Body of pancreas (tissue), 4 donors: ENCODE results near the gene WHRN. TPM values are rescaled to one million over a fixed set of nuclear protein-coding genes. Genes with fewer than 3 reads are reported as not detected.

Experiments
- ATAC-seq: fragments of 150-250 bp; one replicate; pipeline ENCODE4 v1.9.1; 2016
- DNase-seq, 4 donors: peaks; one replicate each; pipeline ENCODE4 v3.0.0-alpha.2; 2019
- H3K27ac ChIP-seq, 4 donors: fragments of 200-600 bp; sonication (generic); 1 replicate in 3 of 4; 2 replicates in 1 of 4; pipeline versions ENCODE4 v1.5.1 to v1.6.1; 2016 to 2019; ENCODE audit warnings: mild to moderate bottlenecking in 1 of 4, mixed read lengths in 1 of 4, moderate library complexity in 1 of 4
- H3K27me3 ChIP-seq, 2 donors: fragments of 200-600 bp; sonication (generic); one replicate each; pipeline ENCODE4 v1.6.0; 2016; ENCODE audit warnings: mild to moderate bottlenecking in 1 of 2
- H3K36me3 ChIP-seq, 2 donors: fragments of 200-600 bp; sonication (generic); replicated peaks in 1 of 2; 2 replicates each; pipeline ENCODE4 v1.5.1; 2016; ENCODE audit warnings: low read depth in 2 of 2; ENCODE audit not compliant: insufficient read depth in 1 of 2
- H3K4me1 ChIP-seq: fragments of 200-600 bp; sonication (generic); one replicate; pipeline ENCODE4 v1.6.0; 2016
- H3K4me3 ChIP-seq, 2 donors: fragments of 200-600 bp; sonication (generic); 1 replicate in 1 of 2; 2 replicates in 1 of 2; pipeline ENCODE4 v1.5.1; 2016 to 2019
- H3K9me3 ChIP-seq, 3 donors: fragments of 200-600 bp; sonication (generic); 1 replicate in 2 of 3; 2 replicates in 1 of 3; pipeline ENCODE4 v1.5.1; 2016
- CTCF ChIP-seq, 7 experiments: fragments of 450-650 bp in 4 of 7; fragments of 200-600 bp in 3 of 7; sonication (generic) in 3 of 7; IDR thresholded peaks; one replicate each; pipeline ENCODE4 v1.5.1; 2016 to 2019; ENCODE audit warnings: antibody characterized with exemption in 7 of 7
- POLR2A ChIP-seq, 3 donors: fragments of 450-650 bp; IDR thresholded peaks; one replicate each; pipeline ENCODE4 v1.6.1; 2016; ENCODE audit warnings: antibody characterized with exemption in 3 of 3, mild to moderate bottlenecking in 2 of 3
- WGBS, 2 donors: methylation state at CpG; one replicate each; pipeline ENCODE4 v1.1.5; 2017; 5-methylcytosine and 5-hydroxymethylcytosine counted together
- intact Hi-C: fragments of 100-400 bp; cut with DNase I; formaldehyde crosslinking; loops from one replicate; pipeline ENCODE4 v1.15.1; 2023
- total RNA-seq, 2 donors: library from RNA; depleted of rRNA; stranded (reverse); fragments of >200 nt; gene quantifications; one replicate each; pipeline ENCODE4 v1.1.0, GENCODE V29; 2016

WHRN gene
- total RNA-seq, 2 donors from 2014 or later = 13.5 to 15.6 TPM

GRCh38 chr9:114516913-114517312 lies 11.6 kb upstream of the WHRN start:
- no peaks in the 10 kb centered on the region for H3K9me3 ChIP-seq
- H3K27me3 ChIP-seq = no peaks in the 10 kb centered on the region
- intact Hi-C loops = no loop called here
- TF ChIP-seq CTCF (IDR thresholded peaks at IDR 0.05) (no peak), POLR2A (IDR thresholded peaks at IDR 0.05) (no peak)
- DNase-seq (no peak), ATAC-seq (no peak)
- no peak overlapping the region for H3K27ac ChIP-seq
- H3K4me1 ChIP-seq = no peaks in the 10 kb centered on the region
- no peak overlapping the region for H3K4me3 ChIP-seq
- WGBS, 2 donors = 53 to 64% methylated on average over 7 of the region's 7 CpGs
- no peaks in the 10 kb centered on the region for H3K36me3 ChIP-seq

- no peaks in the 10 kb centered on the region for H3K27me3 ChIP-seq
- DNase-seq (no peak), ATAC-seq (no peak)
- no peaks in the 10 kb centered on the region for H3K9me3 ChIP-seq
- intact Hi-C loops = no loop called here
- H3K4me1 ChIP-seq = no peaks in the 10 kb centered on the region
- H3K27ac ChIP-seq = no peak overlapping the region
- TF ChIP-seq POLR2A (IDR thresholded peaks at IDR 0.05) = no peak
- TF ChIP-seq CTCF (IDR thresholded peaks at IDR 0.05) = no peak
- no peak overlapping the region for H3K4me3 ChIP-seq
- no peaks in the 10 kb centered on the region for H3K36me3 ChIP-seq
- 59 to 73% methylated on average over 3 of the region's 3 CpGs for WGBS, 2 donors
Observed at GRCh38 chr9:114515528-114515927, 10.3 kb upstream of the WHRN start.

- no peak for DNase-seq
- TF ChIP-seq POLR2A (IDR thresholded peaks at IDR 0.05) = no peak
- TF ChIP-seq CTCF (IDR thresholded peaks at IDR 0.05) = no peak
- Histone ChIP-seq H3K27ac (no peak overlapping the region), H3K4me3 (no peak overlapping the region), H3K27me3 (no peaks in the 10 kb centered on the region), H3K36me3 (no peaks in the 10 kb centered on the region), H3K9me3 (no peaks in the 10 kb centered on the region), H3K4me1 (no peaks in the 10 kb centered on the region)
- no peak for ATAC-seq
- 83 to 100% methylated on average over 1 of the region's 1 CpG for WGBS, 2 donors
- intact Hi-C loops = no loop called here
Observed at GRCh38 chr9:114513959-114514267, 8.6 kb upstream of the WHRN start.

- Histone ChIP-seq H3K4me1 (no peaks in the 10 kb centered on the region), H3K4me3 (no peak overlapping the region), H3K27me3 (no peaks in the 10 kb centered on the region), H3K9me3 (no peaks in the 10 kb centered on the region), H3K36me3 (no peaks in the 10 kb centered on the region), H3K27ac (no peak overlapping the region)
- TF ChIP-seq CTCF (IDR thresholded peaks at IDR 0.05) (no peak), POLR2A (IDR thresholded peaks at IDR 0.05) (no peak)
- ATAC-seq (no peak), DNase-seq (no peak)
- intact Hi-C loops = no loop called here
- WGBS, 2 donors = 63 to 65% methylated on average over 10 of the region's 10 CpGs
Observed at GRCh38 chr9:114513055-114513958, 8.0 kb upstream of the WHRN start.
